GM19099 (cell line): Measurements from ENCODE around the gene ZNF385B.

Experiments
- POLR2A ChIP-seq: IDR thresholded peaks from 3 replicates; pipeline ENCODE4 v1.6.1; 2011; ENCODE audit warnings: low read depth; ENCODE audit not compliant: insufficient read length; ENCODE audit errors: extremely low read depth

Gene ZNF385B

DNA sequence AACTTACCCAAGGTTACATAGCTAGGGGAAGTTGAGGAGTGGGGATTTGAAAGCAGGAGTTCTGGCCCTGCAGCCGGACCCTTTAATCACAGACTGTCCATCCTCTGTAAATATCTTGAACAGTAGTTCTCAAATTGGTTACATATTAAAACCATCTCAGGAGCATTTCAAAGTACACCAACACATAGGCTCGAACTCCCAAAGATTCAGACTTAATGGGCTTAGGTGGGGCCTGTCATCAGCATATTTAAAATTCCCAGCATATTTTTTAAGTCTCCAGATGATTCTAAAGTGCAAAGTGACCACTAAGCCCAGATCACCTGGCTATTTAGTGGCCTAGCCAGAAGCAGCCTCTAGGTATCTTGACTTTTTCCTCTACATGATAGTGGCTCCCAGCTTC lies 192.2 kb downstream of the ZNF385B start:
- no peak for TF ChIP-seq POLR2A

DNA sequence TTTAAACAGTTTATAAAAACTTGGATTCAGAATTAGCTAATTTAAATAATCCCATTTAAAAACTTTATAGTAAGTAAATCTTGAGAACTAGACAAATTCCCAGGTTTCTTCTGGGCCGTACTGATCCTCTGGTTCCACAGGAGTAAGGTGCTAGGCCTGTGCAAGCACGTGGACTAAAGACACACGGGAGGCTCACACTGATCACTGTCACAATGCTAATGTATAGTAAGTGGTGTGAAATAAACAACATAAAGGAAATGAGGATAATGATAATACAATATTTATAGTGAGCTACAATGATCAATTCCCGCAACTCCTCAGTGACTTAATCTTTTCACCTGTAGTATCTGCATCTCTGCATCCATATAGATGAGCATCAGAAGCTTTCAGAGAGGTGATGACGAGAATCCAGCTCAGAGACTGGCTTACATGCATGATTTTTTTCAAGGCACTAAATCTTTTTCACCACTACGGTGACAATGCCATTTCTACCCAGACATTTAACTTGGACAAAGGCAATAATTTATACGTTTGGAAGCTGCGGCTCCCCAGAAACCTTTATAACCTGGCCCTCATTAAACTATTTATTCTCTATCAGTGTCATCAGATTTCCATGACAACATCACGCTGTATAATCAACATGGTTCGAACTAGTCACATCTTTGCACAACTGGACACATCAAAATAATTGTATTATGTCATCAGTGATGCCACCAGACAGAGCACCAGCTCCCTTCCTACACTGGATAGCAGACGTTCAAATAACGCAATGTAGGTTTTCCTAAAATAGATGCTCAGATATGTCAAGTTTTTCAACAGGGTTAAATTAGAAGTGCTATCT lies 196.2 kb downstream of the ZNF385B start:
- no peak for TF ChIP-seq POLR2A

DNA sequence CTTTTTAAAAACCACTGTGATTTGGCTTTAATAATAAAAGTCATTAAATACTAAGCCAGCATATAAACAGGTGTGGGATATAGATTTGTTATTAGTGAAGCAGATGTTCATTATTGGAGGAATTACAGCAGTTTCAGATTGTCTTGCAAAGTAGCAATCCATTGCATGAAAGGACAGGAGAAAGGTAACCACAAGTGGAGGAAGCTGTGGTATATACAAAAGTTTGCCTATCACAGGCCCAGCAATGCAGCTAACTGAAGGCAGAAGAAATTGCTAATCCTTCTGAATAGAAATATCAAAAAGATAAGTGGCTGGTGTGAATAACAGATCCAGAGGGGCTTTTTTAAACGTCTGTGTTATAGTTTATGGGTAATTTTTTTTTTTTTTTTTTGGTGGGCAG lies 199.4 kb downstream of the ZNF385B start:
- no peak for TF ChIP-seq POLR2A

DNA sequence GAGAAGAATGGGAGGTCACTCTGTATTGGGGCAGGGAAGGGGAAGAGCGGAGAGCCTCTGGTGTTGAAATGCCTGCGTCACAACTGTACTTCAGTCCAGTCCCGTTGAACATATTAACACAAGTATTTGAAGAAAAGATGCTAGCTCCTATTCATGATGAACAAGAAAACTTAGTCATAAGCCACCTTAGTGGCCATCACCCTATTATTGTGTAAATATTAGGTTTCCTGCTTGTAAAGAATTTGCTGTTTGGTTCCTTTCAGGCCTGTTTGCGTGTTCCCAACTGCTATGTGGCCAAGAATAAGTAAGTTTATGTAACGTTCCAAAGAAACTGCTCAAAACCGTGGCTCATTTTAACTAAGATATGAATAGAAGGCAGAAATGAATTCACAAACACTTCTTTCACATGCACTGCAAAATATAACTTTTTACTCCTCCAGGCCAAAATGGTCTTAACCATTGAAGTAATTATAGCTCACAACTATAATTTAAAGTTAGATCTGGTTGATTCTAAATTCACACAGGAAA lies 204.3 kb downstream of the ZNF385B start:
- no peak for TF ChIP-seq POLR2A

DNA sequence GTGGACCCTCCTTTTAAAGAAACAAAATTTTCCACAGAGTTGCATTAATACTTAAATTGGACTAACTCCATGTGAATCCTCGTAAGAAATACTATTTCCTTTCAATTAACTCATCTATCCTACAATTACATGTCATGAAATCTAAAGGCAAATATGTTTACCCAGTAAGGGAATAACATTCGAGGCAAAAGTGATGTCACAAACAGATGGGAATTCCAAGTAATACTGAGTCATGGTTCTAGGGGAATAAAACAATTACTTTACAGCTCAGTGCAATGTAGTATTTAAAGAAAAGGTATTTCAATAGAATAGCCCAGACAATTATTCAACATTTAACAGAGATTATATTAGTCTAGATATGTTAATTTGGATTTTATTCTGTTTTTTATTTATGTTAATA lies 205.8 kb downstream of the ZNF385B start:
- no peak for TF ChIP-seq POLR2A

GRCh38 chr2:179654806-179655205 lies 206.6 kb downstream of the ZNF385B start:
- TF ChIP-seq POLR2A = no peak

DNA sequence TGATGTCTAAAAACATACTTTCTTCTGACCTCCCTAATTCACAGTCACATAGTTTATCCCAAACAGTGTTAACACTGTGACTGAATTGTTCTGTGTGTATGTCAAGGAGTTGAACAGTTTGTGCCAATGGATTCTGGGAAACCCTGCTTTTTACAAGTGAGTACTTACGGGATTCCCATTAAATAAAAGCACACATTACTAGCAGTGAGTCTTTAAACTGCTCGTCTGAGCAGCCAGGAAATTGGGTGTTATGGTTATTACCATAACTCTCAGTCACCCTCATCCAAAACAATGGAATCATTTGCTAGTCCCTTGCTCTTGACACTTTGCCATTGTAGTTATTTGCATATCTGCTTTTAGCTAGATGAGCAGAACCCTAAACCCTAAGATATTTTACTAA lies 209.1 kb downstream of the ZNF385B start:
- no peak for TF ChIP-seq POLR2A

DNA sequence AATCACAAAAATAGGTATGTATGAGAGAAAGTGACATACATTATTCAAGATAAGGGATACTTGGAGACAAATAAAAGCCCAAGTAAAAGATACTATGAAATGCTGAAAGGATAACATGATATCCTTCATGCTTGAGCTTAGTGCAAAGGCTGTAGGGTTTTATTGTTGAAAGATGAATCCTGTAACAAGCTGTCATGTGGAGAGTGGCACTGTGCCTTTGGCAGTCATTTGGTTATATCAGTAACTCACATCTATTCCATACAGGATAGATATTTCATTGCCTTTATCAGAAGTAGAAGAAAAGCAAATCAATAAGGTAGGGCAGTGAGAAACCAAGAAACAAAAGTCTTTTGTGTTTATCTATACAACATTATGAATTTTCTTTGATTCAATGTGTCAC lies 211.0 kb downstream of the ZNF385B start:
- TF ChIP-seq POLR2A = no peak

DNA sequence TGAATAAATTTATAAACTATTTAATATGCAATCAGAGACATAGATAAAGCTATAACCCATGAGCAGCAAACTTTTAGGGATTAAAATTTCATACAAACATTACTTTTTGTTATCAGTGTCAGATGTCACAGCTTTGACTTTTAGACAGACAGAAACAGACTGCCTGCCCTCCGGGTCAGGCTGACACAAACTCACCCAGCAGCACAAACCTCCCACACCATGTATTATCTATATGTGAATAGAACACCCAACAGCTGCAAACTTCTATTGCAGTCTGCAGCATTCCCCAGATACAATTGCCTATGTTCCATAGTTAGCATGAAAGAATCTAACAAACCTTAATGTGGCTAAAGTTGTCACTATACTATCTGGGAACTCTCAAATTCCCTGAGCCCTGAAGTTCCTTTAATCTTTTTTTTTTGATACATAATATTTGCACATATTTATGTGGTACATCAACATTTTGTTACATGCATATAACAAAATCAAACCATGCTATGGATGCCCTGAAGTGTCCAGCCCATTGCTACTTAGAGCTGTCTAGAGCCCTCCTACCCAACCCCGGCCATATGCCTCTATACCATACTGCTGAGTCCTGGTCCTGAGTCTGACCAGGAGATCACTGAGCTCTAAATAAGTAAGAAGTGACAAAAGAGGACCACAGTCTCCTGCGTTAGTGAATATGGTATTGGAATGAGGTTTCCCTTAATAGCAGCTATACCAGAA lies 214.4 kb downstream of the ZNF385B start:
- no peak for TF ChIP-seq POLR2A

GRCh38 chr2:179646173-179646769 lies 215.1 kb downstream of the ZNF385B start:
- no peak for TF ChIP-seq POLR2A

GRCh38 chr2:179645047-179645446 lies 216.4 kb downstream of the ZNF385B start:
- no peak for TF ChIP-seq POLR2A

- no peak for TF ChIP-seq POLR2A
These were observed 218.9 kb downstream of the ZNF385B start for GRCh38 chr2:179642462-179642861.

GRCh38 chr2:179636995-179637394 lies 224.4 kb downstream of the ZNF385B start:
- no peak for TF ChIP-seq POLR2A

DNA sequence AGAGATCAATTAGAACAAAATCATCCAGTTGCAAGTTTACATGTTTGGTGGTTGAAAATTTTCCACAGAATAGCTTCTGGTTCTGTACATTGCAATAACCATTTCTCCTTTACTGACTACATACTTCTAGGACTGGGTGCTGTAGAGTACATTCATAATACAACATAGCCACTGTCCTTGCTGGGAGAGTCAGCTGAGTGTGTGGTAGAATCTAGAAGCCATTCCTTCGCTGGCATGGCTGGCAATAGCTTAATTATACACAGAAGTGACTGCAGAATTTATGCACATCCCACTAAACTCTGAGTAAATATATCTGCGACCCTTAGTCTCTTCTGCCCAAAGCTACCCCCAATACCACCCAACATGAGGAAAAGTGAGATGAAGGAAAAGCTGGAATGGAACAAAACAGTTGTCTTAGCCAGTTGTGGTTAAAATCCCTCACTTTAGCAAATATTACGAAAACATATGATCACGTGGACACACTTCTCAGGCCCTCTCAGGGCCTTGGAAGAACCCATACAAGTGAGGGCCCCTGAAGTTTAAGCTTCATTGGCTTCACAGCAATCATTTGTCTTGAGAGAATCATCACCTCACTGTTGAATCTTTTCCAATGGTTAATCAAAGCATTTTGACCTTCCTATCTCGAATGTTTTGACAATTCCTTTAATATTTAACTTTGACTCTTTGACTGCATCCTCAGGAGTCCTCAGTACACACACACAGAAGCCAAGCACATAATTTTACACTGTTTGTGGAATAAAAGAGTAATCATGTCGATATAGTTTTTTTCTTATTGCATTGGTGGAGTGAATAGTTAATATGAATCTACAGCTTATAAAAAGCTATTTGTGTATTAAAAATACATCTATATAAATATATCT lies 225.1 kb downstream of the ZNF385B start:
- no peak for TF ChIP-seq POLR2A

DNA sequence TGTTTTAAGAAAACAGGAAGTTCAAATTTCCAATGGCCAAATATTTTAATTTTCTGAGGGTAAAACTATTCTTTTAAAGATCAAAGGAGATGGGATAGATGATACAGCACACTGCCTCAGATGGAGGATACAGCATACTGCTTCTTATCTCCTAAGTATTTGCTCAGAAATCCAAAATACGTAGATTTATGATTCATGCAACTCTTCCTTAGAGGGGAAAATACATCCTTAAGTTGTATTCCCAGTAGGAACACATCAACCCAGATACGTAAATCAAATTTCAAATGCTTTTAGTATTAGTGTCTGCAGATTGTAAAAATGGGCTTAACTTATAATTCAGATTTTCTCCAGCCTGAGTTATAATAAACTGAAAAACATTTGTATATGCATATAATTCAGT lies 235.2 kb downstream of the ZNF385B start:
- no peak for TF ChIP-seq POLR2A
